Measurements from ENCODE around the gene CEBPB.

- TF ChIP-seq, protein P1, sequence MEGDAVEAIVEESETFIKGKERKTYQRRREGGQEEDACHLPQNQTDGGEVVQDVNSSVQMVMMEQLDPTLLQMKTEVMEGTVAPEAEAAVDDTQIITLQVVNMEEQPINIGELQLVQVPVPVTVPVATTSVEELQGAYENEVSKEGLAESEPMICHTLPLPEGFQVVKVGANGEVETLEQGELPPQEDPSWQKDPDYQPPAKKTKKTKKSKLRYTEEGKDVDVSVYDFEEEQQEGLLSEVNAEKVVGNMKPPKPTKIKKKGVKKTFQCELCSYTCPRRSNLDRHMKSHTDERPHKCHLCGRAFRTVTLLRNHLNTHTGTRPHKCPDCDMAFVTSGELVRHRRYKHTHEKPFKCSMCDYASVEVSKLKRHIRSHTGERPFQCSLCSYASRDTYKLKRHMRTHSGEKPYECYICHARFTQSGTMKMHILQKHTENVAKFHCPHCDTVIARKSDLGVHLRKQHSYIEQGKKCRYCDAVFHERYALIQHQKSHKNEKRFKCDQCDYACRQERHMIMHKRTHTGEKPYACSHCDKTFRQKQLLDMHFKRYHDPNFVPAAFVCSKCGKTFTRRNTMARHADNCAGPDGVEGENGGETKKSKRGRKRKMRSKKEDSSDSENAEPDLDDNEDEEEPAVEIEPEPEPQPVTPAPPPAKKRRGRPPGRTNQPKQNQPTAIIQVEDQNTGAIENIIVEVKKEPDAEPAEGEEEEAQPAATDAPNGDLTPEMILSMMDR (IDR thresholded peaks at IDR 0.05; ENCODE audit: low read length), result no peak
- TF ChIP-seq EZH2 (optimal IDR thresholded peaks at IDR 0.05; ENCODE audit: low read depth, low read length), result no peak
Observed at GRCh38 chr20:50216543-50217206, 26.0 kb downstream of the CEBPB start.
